ENCODE results near the gene TUBG2.
A peak's percentile ranks its signal among the peaks of the same experiment; 100 is the strongest.

Gene TUBG2

GRCh38 chr17:42669705-42669976, 10.6 kb downstream of the TUBG2 start:
- Mint-ChIP-seq H3K9me3 (no peaks in the 10 kb centered on the region), H3K4me1 (peaks cover 24% of the 10 kb centered on the region), H3K36me3 (peaks cover 4% of the 10 kb centered on the region), H3K27me3 (peaks cover 74% of the 10 kb centered on the region), H3K27ac (no peak overlapping the region), H3K4me3 (no peak overlapping the region)
- CTCF ChIA-PET = interaction anchor here (6.6 kb wide), 1 partner anchor 10 kb away, joined by 33 read pairs; the partner anchor contains the start of gene CCR10
- no peak for DNase-seq

- H3K4me3 Mint-ChIP-seq = peak overlapping the region; percentile 67
- H3K27ac Mint-ChIP-seq = no peak overlapping the region
- H3K27me3 Mint-ChIP-seq = peaks cover 79% of the 10 kb centered on the region
- DNase-seq = peak; percentile 64
- H3K9me3 Mint-ChIP-seq = no peaks in the 10 kb centered on the region
- H3K4me1 Mint-ChIP-seq = peaks cover 28% of the 10 kb centered on the region
- peaks cover 4% of the 10 kb centered on the region for H3K36me3 Mint-ChIP-seq
- CTCF ChIA-PET = interaction anchor here (0.7 to 6.6 kb wide), 2 partner anchors 10 to 92 kb away, joined by 3 to 33 read pairs; partner anchors contain the start of genes CCR10 and PSMC3IP
These were observed 11.1 kb downstream of the TUBG2 start for GRCh38 chr17:42669977-42670788.

DNA sequence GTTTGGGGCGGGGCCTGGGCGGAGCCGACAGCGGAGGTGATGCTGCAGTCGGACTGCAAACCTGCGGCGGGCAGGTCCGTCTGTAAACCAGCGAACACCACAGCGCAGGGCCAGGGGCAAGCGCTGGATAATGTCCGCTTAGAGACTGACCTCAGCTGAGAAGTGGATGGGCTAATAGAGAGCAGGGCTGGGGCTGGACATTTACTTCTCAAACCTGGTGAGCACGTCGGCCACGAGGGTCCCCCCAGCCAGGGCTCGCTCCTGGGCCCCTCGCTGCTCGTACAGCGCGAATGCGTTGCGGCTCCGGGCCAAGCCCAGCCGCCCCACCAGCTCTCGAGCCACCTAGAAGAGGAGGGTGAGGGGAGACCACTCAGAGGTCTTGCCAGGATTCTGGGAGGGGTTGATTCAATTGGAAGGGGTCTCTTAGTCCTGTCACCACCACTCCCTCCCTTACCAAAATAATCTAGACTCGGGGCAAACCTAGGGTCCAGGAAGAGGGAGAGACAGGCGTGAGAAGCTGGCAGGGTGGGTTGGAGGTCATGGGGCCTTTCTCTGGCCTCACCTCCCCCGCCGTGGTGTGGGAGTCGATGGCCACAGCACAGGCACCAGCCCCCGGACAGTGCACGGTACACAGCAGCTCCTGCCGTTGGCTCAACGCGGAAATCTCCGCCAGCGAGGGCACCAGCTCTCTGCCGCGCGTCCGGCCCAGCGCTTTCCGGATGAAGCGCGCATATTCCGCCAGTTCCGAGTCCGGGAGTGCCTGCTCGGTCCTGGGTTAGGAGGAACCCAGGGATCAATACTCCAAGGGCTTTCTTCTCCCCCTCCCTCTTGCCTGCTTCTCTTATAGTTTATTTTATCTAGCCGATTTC, 11.9 kb downstream of the TUBG2 start:
- peak overlapping the region; percentile 67 for H3K4me3 Mint-ChIP-seq
- H3K4me1 Mint-ChIP-seq = peaks cover 28% of the 10 kb centered on the region
- DNase-seq = no peak
- CTCF ChIA-PET = interaction anchor here (0.7 to 6.6 kb wide), 4 partner anchors 9 to 93 kb away, joined by 3 to 33 read pairs (median 3); partner anchors contain the start of genes CCR10 and PSMC3IP
- H3K27ac Mint-ChIP-seq = no peak overlapping the region
- H3K9me3 Mint-ChIP-seq = no peaks in the 10 kb centered on the region
- H3K27me3 Mint-ChIP-seq = peaks cover 88% of the 10 kb centered on the region
- peaks cover 4% of the 10 kb centered on the region for H3K36me3 Mint-ChIP-seq

DNA sequence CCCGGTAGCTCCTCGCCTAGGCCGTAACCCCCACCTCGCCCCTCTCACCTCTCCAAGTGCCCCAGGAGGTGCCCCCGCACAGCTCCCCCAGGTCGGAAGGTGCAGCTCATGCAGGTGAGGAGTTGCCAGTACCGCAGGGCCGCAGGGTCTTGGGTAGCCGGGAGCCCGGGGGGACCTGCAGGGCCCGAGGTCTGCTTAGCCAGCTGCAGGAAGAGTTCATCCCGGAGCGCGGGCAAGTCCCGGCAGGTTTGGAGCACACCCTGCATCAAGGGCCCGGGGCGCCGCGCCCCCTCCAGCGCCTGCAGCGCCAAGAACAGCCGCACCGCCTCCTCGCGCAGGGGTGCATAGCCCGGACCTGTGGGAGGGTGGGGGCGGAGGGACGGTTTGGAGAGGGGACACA, 13.0 kb downstream of the TUBG2 start:
- H3K9me3 Mint-ChIP-seq = no peaks in the 10 kb centered on the region
- H3K36me3 Mint-ChIP-seq = peaks cover 4% of the 10 kb centered on the region
- H3K4me1 Mint-ChIP-seq = peaks cover 35% of the 10 kb centered on the region
- no peak for DNase-seq
- H3K4me3 Mint-ChIP-seq = no peak overlapping the region
- H3K27me3 Mint-ChIP-seq = peaks cover 97% of the 10 kb centered on the region
- H3K27ac Mint-ChIP-seq = no peak overlapping the region
- CTCF ChIA-PET = interaction anchor here (1.1 to 6.6 kb wide), 3 partner anchors 8 to 94 kb away, joined by 3 to 33 read pairs (median 3); partner anchors contain the start of gene CCR10

DNA sequence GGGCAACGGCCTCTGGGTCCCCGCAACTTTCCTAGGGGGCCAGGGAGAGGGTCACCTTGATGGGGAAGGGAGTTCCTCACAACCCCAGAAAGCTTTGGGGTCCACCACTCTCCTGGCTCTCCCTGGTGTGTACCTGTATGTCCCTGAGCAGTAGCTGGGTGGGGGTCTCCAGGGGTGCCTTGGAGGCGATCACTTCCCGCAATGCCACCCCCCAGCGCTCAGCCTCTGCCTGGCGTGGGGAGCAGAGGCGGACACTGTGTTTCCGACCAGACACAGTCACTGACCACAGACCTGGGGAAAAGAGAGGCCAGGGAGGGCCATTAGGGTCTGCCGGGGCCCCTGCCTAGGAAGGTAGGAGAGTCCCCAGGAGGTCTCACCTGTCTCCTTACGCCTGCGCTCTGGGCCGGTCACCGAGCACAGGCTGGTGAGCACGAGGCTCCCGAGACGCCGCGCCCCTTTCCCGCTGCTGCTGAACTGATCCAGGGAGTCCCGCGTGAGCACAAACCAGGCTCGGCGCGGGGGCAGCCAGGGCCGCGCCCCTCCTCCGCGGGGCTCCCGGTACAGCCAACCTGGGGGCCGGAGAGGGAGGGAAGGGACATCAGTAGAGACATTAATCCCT, 14.3 kb downstream of the TUBG2 start:
- DNase-seq = no peak
- Mint-ChIP-seq H3K9me3 (no peaks in the 10 kb centered on the region), H3K27me3 (peaks cover 87% of the 10 kb centered on the region), H3K4me1 (peaks cover 45% of the 10 kb centered on the region), H3K27ac (no peak overlapping the region), H3K4me3 (no peak overlapping the region), H3K36me3 (peaks cover 4% of the 10 kb centered on the region)
- CTCF ChIA-PET = interaction anchor here (0.6 kb wide), 1 partner anchor 65 kb away, joined by 3 read pairs; no protein-coding TSS in a partner anchor

DNA sequence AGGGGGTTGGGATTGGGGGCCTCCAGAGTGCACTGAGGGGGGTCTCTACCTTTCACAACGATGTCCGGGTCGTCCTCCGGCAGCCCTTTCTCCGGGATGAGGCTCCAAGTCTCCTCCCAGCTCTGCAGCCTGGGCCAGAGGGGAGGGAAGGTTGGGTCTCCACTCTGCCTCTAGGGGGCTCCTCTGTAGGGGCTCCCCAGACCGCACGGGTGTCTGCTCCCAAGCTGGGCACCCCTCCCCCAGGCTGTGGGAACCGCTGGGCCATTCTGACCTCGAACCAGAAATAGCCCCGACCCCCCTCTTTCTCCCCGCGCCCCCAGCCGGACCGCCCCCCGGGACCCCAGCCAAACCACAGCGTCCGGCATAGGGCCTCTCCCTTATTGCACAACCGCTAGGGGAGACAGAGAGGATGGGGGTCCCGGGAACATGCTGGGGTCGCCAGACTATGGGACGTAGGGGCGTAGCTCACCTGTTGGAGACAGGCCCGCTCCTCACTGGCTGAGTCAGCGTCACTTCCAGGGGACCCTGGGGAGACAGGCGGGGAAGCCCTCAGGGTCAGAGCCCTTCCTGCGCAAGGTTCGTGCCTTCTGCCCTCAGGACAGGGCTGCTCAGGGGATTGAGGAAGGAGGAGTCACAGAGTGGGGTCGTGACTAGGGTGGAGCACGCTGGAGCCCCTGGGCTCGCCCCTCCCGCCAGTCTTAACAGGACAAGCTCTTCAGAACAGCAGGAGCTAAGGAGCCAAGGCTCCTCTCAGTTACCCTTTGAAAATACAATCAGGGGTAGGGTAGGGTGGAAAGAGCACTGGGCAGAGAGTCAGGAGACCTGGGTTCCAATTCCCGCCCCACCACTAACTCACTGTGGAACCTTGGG, 15.0 kb downstream of the TUBG2 start:
- Mint-ChIP-seq H3K9me3 (no peaks in the 10 kb centered on the region), H3K4me3 (no peak overlapping the region), H3K27ac (no peak overlapping the region), H3K27me3 (peaks cover 80% of the 10 kb centered on the region), H3K4me1 (peaks cover 52% of the 10 kb centered on the region), H3K36me3 (peaks cover 4% of the 10 kb centered on the region)
- CTCF ChIA-PET = interaction anchor here (0.6 kb wide), 1 partner anchor 66 kb away, joined by 3 read pairs; no protein-coding TSS in a partner anchor
- peak; percentile 41 for DNase-seq

DNA sequence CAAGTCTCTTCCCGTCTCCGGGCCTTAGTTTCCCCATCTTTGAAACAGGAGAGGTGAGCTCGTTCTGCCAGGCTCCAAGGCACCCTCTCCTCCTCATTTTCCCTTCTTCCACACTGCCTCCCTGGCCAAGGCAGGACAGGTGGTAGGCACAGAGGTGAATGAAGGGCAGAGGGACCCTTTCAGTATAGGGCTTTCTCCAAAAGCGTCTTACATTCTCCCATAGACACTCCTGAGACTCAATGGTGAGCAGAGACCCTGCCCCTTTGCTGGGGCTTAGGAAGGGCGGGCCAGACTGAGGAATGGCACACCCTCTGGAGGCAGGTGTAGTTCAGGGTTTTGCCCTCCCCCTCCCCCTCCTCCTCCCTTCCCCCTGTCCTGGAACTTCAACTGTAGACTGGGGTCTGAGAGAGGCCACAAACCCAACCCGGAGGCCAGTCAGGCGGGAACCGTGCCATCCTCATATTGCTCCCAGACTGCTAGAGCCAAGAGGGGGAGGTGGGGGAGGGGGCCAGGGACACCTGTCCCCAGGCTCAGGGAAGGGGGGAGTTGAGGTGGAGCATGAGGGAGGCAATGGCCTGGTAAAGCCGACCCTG, 15.8 kb downstream of the TUBG2 start:
- Mint-ChIP-seq H3K27me3 (peaks cover 77% of the 10 kb centered on the region), H3K27ac (no peak overlapping the region), H3K36me3 (peaks cover 4% of the 10 kb centered on the region), H3K9me3 (no peaks in the 10 kb centered on the region), H3K4me1 (peaks cover 56% of the 10 kb centered on the region), H3K4me3 (peak overlapping the region; percentile 29)
- CTCF ChIA-PET = no interaction called here
- no peak for DNase-seq

DNA sequence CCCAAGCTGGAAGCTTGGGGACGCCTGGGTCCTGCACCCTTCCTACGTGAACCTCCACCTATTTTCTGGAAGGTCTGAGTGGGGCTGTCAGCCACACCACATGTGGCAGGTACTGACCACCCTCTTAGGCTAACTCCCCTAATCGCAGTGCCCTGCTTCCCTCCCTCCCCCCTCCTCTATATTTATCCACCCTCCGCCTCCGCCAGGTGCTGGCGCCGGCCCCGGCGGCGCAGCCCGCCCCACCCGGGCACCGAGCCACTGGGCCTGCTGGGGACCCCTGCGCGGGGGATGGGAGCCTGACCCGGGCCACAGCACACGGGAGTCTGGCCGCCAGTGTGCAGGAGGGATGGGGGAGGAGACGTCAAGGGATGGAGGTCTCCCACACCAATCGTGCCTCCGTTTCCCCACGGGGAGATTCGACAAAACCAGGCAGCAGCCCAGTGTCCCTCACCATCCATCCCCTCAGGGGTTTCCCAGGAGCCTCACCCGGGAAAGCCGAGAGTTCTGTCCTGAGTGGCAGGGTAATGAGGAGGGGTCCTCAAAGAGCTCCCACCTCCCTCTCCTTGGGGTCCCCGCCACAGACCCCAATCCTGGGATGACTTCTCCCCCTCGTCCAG, 16.4 kb downstream of the TUBG2 start:
- no peak for DNase-seq
- H3K4me1 Mint-ChIP-seq = peaks cover 58% of the 10 kb centered on the region
- peak overlapping the region; percentile 73 for H3K4me3 Mint-ChIP-seq
- no peak overlapping the region for H3K27ac Mint-ChIP-seq
- H3K36me3 Mint-ChIP-seq = peaks cover 2% of the 10 kb centered on the region
- H3K9me3 Mint-ChIP-seq = no peaks in the 10 kb centered on the region
- H3K27me3 Mint-ChIP-seq = peaks cover 78% of the 10 kb centered on the region
- CTCF ChIA-PET = interaction anchor here (0.6 to 6.0 kb wide), 2 partner anchors 10 to 98 kb away, joined by 3 to 61 read pairs; partner anchors contain the start of gene PSMC3IP

DNA sequence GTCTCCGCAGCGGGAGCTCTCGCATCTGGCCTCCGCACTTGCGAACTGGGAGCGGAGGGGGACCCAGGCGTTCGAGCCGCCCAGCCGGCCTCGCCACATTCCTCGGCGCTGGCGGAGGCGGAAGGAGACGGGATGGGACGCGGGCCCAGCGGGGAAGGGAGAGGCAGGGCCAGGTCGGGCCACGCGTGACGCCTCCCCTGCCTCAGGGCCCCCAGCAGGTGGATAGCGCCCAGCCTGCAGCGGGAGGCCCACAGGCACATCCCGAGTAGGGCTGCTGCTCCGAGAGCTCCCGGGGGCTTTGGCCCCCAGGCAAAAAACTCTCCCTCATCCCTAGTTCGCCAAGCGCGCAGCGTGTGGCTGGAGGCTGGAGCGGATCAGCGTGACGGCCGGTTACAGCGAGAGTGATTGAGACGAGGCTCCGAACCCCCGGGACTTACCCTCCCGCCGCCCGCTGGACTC, 16.9 kb downstream of the TUBG2 start:
- peak; percentile 49 for DNase-seq
- H3K9me3 Mint-ChIP-seq = no peaks in the 10 kb centered on the region
- no peak overlapping the region for H3K27ac Mint-ChIP-seq
- peaks cover 56% of the 10 kb centered on the region for H3K4me1 Mint-ChIP-seq
- H3K27me3 Mint-ChIP-seq = peaks cover 75% of the 10 kb centered on the region
- CTCF ChIA-PET = interaction anchor here (0.6 to 6.0 kb wide), 2 partner anchors 11 to 98 kb away, joined by 3 to 61 read pairs; partner anchors contain the start of gene PSMC3IP
- peak overlapping the region; percentile 73 for H3K4me3 Mint-ChIP-seq
- peaks cover 2% of the 10 kb centered on the region for H3K36me3 Mint-ChIP-seq

- Mint-ChIP-seq H3K4me3 (peak within 1 kb of the TSS; percentile 90), H3K9me3 (no peaks in the 10 kb centered on the region), H3K36me3 (peaks cover 5% of the 10 kb centered on the region), H3K27ac (peak within 1 kb of the TSS; percentile 86), H3K27me3 (peaks cover 75% of the 10 kb centered on the region), H3K4me1 (peaks cover 56% of the 10 kb centered on the region)
- CTCF ChIA-PET = interaction anchor here (1.3 to 6.0 kb wide), 2 partner anchors 17 to 99 kb away, joined by 3 to 61 read pairs; partner anchors contain the start of genes PSMC3IP and TUBG2
- DNase-seq = peak; percentile 47
These were observed 17.4 kb downstream of the TUBG2 start, which contains the start of gene PLEKHH3 for GRCh38 chr17:42676424-42677011. TSS of gene PLEKHH3 (minus strand) at chr17:42676994. CDS start at chr17:42676563, 431 bp downstream.

DNA sequence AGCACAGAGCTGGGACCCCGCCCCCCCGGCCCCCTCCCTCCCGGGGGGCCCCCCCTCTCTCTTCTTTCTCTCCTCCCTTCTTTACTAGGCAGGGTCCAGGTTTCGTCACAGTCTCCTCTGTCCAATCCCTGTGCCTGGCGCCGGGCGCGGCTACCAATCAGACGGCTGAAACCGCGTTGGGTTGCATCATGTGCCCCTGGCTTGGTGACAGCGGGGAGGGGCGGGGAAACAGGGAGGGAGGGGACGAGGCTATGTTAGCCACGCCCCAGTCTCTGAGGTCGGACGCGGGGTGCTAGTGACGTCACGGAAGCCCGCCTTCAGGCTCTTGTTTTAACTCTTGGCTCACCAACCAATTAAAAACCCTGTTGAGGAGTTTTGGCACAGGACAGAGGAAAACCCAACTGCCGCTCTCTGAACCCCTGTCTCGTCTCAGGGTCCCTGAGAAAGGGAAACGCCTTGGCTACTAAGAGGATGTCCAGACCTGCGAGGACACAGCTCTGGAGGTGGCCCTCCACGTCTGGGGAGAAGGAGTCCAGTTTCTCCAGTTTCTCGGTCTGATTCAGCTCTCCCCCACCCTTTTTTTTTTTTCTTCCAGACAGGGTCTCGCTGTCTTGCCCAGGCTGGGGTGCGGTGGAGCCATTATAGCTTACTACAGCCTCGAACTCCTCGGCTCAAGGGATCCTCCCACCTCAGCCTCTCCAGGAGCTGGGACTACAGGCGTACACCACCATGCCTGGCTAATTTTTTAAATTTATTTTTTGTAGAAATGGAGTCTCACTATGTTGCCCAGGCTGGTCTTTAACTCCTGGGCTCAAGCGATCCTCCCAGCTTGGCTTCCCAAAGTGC, 18.2 kb downstream of the TUBG2 start:
- CTCF ChIA-PET = interaction anchor here (0.6 to 6.0 kb wide), 3 partner anchors 18 to 99 kb away, joined by 3 to 61 read pairs (median 3); partner anchors contain the start of genes PSMC3IP and TUBG2
- H3K36me3 Mint-ChIP-seq = peaks cover 3% of the 10 kb centered on the region
- peak; percentile 100 for DNase-seq
- no peaks in the 10 kb centered on the region for H3K9me3 Mint-ChIP-seq
- peak overlapping the region; percentile 86 for H3K27ac Mint-ChIP-seq
- peaks cover 75% of the 10 kb centered on the region for H3K27me3 Mint-ChIP-seq
- peaks cover 60% of the 10 kb centered on the region for H3K4me1 Mint-ChIP-seq
- peak overlapping the region; percentile 90 for H3K4me3 Mint-ChIP-seq

All from activated naive CD4-positive, alpha-beta T cell treated with anti-CD3 and anti-CD28 coated beads, Interleukin-2, amount 10 ng/mL, durations not matched to agents 7 days and 5 days (primary cell).